ENCODE results near the gene RPS8.
"Not testable (repeated sequence)": the region's sequence is repeated elsewhere in the genome, so short reads cannot be mapped to it uniquely, and the experiment has no call there.

GRCh38 chr1:44815926-44816325 is 40.6 kb downstream of the RPS8 start:
- TF ChIP-seq EZH2 (IDR thresholded peaks at IDR 0.05; ENCODE audit: insufficient read depth, low read length): not testable (repeated sequence)
- TF ChIP-seq, protein P1, sequence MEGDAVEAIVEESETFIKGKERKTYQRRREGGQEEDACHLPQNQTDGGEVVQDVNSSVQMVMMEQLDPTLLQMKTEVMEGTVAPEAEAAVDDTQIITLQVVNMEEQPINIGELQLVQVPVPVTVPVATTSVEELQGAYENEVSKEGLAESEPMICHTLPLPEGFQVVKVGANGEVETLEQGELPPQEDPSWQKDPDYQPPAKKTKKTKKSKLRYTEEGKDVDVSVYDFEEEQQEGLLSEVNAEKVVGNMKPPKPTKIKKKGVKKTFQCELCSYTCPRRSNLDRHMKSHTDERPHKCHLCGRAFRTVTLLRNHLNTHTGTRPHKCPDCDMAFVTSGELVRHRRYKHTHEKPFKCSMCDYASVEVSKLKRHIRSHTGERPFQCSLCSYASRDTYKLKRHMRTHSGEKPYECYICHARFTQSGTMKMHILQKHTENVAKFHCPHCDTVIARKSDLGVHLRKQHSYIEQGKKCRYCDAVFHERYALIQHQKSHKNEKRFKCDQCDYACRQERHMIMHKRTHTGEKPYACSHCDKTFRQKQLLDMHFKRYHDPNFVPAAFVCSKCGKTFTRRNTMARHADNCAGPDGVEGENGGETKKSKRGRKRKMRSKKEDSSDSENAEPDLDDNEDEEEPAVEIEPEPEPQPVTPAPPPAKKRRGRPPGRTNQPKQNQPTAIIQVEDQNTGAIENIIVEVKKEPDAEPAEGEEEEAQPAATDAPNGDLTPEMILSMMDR (IDR thresholded peaks at IDR 0.05; ENCODE audit: insufficient read depth, low read depth, low read length): not testable (repeated sequence)

Measured in astrocyte (in vitro differentiated cells and primary cell).